GM10248 (cell line): ENCODE results near the gene GRAP.

Source experiments
- CTCF ChIA-PET: fragments of 300-600 bp; sonication (Branson Sonifier 250); formaldehyde crosslinking; extraction: SDS; loops from one replicate; lab custom pipeline; 2021; ENCODE audit warnings: antibody characterized with exemption; lab: Yijun Ruan, JAX
- POLR2A ChIA-PET: fragments of 350-650 bp; sonication (Branson Sonifier 250); formaldehyde crosslinking; extraction: SDS; loops from one replicate; lab custom pipeline; 2020; ENCODE audit warnings: antibody characterized with exemption; lab: Yijun Ruan, JAX
- DNase-seq: peaks from one replicate; pipeline ENCODE4 v3.0.0; 2012; ENCODE audit errors: extremely low spot score
- CTCF ChIP-seq: IDR thresholded peaks from 2 replicates; pipeline ENCODE4 v1.5.1; 2012; ENCODE audit warnings: mild to moderate bottlenecking, low read depth; ENCODE audit errors: extremely low read depth, missing control alignments, control extremely low read depth

GRAP gene

GRCh38 chr17:19011581-19011980 is 35.2 kb downstream of the GRAP start:
- TF ChIP-seq CTCF: no peak
- ChIA-PET POLR2A (interaction anchor here (0.6 kb wide), 1 partner anchor 768 kb away, joined by 5 read pairs; no protein-coding TSS in a partner anchor), CTCF (interaction anchor here (0.7 kb wide), 1 partner anchor 51 kb away, joined by 3 read pairs; no protein-coding TSS in a partner anchor)
- no peak for DNase-seq

- no peak for TF ChIP-seq CTCF
- ChIA-PET POLR2A (no interaction called here), CTCF (interaction anchor here (1.7 kb wide), 1 partner anchor 12 kb away, joined by 4 read pairs; no protein-coding TSS in a partner anchor)
- DNase-seq: no peak
These were observed 35.8 kb downstream of the GRAP start for GRCh38 chr17:19010729-19011505.

GRCh38 chr17:19009970-19010369 is 36.8 kb downstream of the GRAP start:
- POLR2A ChIA-PET: no interaction called here
- TF ChIP-seq CTCF: no peak
- CTCF ChIA-PET: interaction anchor here (1.7 kb wide), 1 partner anchor 11 kb away, joined by 4 read pairs; no protein-coding TSS in a partner anchor
- DNase-seq: no peak

- POLR2A ChIA-PET: no interaction called here
These were observed 40.1 kb downstream of the GRAP start for GRCh38 chr17:19006698-19007097.

GRCh38 chr17:19005789-19006430 is 40.8 kb downstream of the GRAP start:
- ChIA-PET POLR2A (no interaction called here), CTCF (no interaction called here)
- TF ChIP-seq CTCF: no peak
- DNase-seq: no peak

More at GRCh38 chr17:19006698-19007097, 40.1 kb downstream of the GRAP start:
- TF ChIP-seq CTCF: no peak
- DNase-seq: no peak
- CTCF ChIA-PET: interaction anchor here (1.3 kb wide), 1 partner anchor 46 kb away, joined by 4 read pairs; no protein-coding TSS in a partner anchor

DNA sequence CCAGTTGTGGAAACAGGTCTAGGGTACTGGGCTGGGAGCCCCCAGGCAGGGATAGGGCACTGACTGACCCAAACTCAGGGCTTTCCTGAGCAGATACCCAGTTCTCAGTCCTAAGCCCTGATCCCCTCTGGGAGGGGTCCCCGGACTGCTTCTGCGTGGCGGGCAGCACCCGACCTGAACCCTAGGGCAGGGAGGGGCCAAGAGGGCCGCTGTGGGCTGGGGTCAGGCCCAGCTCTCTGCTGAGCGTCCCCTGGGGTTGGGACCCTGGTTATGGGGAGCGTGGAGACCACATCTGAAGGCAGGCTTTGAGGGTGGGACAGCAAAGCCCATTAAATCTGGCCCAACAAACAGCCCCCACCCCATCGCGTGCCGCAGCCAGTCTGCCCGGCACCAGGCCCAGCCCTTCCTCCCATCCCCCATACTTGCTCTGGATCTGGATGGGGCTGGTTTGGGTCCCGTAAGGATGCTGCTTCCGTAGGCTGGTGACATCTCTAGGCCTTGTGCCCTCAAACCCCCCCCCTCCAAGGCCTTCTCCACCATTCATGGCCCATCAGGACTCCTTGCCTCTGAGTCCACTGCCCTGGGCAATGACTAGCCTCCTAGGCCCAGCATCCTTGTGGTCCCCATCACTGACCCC is 41.5 kb downstream of the GRAP start:
- no peak for TF ChIP-seq CTCF
- DNase-seq: no peak
- ChIA-PET POLR2A (no interaction called here), CTCF (interaction anchor here (1.1 kb wide), 1 partner anchor 50 kb away, joined by 5 read pairs; no protein-coding TSS in a partner anchor)
